GM10248 (cell line): ENCODE data around the gene USP20.

Source experiments
- CTCF ChIA-PET: fragments of 300-600 bp; sonication (Branson Sonifier 250); formaldehyde crosslinking; extraction: SDS; loops from one replicate; lab custom pipeline; 2021; ENCODE audit warnings: antibody characterized with exemption; lab: Yijun Ruan, JAX
- POLR2A ChIA-PET: fragments of 350-650 bp; sonication (Branson Sonifier 250); formaldehyde crosslinking; extraction: SDS; loops from one replicate; lab custom pipeline; 2020; ENCODE audit warnings: antibody characterized with exemption; lab: Yijun Ruan, JAX
- DNase-seq: peaks from one replicate; pipeline ENCODE4 v3.0.0; 2012; ENCODE audit errors: extremely low spot score
- CTCF ChIP-seq: IDR thresholded peaks from 2 replicates; pipeline ENCODE4 v1.5.1; 2012; ENCODE audit warnings: mild to moderate bottlenecking, low read depth; ENCODE audit errors: extremely low read depth, missing control alignments, control extremely low read depth

USP20 gene

GRCh38 chr9:129810788-129811187, 24.5 kb upstream of the USP20 start:
- POLR2A ChIA-PET: interaction anchor here (0.6 kb wide), 2 partner anchors 40 to 1990 kb away, joined by 3 read pairs; no protein-coding TSS in a partner anchor
- DNase-seq: no peak
- no peak for TF ChIP-seq CTCF
- CTCF ChIA-PET: interaction anchor here (1.5 kb wide), 1 partner anchor 10 kb away, joined by 4 read pairs; no protein-coding TSS in a partner anchor

GRCh38 chr9:129811967-129812363, 23.3 kb upstream of the USP20 start:
- no peak for TF ChIP-seq CTCF
- DNase-seq: no peak
- ChIA-PET CTCF (interaction anchor here (1.1 to 1.5 kb wide), 2 partner anchors 9 to 22 kb away, joined by 3 to 4 read pairs; no protein-coding TSS in a partner anchor), POLR2A (no interaction called here)

GRCh38 chr9:129812385-129812784, 22.9 kb upstream of the USP20 start:
- TF ChIP-seq CTCF: no peak
- POLR2A ChIA-PET: no interaction called here
- no peak for DNase-seq
- CTCF ChIA-PET: interaction anchor here (1.1 to 1.5 kb wide), 2 partner anchors 9 to 23 kb away, joined by 3 to 4 read pairs; no protein-coding TSS in a partner anchor

GRCh38 chr9:129813661-129814060, 21.6 kb upstream of the USP20 start:
- ChIA-PET POLR2A (no interaction called here), CTCF (no interaction called here)
- no peak for TF ChIP-seq CTCF
- no peak for DNase-seq

- no peak for DNase-seq
- TF ChIP-seq CTCF: no peak
- POLR2A ChIA-PET: no interaction called here
- CTCF ChIA-PET: no interaction called here
Observed at GRCh38 chr9:129814432-129815223, 20.6 kb upstream of the USP20 start.

GRCh38 chr9:129815278-129815677, 20.0 kb upstream of the USP20 start:
- CTCF ChIA-PET: no interaction called here
- no peak for TF ChIP-seq CTCF
- POLR2A ChIA-PET: no interaction called here
- no peak for DNase-seq
